Activated gamma-delta T cell (primary cell): ENCODE data around the gene RALGPS1.

Source experiments
- DNase-seq: peaks from one replicate; lab custom pipeline; 2025; lab: John Stamatoyannopoulos, UW

The RALGPS1 gene

DNA sequence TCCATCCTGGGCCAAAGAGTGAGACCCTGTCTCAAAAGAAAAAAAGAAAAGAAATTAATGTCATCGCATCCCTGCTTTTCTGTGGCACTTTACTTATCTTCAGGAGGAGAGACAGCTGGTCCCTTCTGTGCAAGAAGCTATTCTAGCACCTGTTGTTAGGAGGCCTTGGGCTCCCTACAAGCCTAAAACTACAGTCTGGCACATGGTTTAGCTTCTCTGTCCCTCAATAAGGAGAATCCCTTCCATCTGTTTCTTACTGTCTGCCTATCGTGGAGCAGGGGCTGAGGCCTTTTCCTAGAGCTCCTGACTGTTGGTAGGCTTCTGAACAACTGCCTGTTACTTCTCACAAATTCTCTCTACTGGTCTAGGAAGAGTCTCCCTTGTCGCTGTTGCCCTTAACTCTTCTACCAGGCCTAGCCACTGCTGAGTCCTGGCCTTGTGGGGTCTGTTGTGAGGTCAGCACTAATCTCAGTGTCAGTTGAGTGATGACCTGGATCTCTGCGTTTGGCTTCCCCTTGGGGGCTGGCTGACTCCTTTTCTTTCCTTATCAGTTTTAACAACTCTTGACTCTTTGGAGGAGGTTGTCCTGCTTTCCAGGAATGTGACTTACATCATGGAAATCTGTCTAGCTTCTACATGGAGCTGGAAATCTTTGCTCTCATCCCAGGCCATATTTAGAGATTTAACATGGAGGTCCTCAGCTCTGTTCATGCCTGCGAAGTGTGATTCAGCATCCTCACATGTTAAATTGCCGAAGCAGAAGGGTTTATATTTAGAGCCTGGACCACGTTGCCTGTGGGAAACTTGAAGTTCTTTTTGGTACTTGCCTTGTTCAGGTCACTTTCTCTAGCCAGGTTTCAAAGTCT lies 344.3 kb downstream of the RALGPS1 start:
- DNase-seq, result no peak

DNA sequence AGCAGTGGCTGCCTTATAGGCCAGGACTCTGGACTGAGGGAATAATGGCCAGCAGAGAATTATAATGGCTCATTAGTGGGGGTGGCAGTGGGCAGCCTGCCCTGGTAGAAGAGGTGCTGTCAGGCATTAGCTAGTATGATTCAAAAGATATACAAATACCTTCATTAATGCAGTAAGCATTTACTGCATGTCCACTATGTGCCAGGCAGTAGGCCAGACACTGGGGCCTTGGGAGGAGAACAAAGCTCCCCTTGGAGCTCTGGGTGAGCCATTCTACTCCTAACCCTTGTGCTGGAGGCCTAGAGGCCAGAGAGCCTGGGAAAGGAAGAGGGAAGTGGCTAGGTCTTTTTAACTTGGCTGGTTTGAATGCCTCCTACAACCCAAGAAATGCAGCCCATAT lies 348.0 kb downstream of the RALGPS1 start:
- no peak for DNase-seq

DNA sequence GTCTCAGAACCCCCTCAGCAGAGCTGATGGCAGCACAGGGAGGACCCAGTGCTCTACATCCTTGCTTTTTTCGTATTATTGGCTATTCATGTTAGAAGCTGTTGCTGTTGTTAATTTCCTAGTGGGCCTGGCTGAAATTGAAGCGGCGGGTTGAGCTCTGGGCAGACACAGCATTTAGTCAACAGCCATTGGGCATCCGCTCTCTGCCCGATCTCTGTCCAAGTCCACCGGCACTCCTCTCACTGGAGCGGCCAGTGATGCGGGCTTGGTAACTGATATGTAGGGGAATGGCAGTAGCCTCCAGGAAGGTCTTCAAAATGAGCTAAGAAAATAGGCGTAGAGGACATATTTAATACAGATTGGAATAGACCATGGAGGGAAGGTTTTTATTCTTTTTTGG lies 348.7 kb downstream of the RALGPS1 start:
- DNase-seq, result no peak

DNA sequence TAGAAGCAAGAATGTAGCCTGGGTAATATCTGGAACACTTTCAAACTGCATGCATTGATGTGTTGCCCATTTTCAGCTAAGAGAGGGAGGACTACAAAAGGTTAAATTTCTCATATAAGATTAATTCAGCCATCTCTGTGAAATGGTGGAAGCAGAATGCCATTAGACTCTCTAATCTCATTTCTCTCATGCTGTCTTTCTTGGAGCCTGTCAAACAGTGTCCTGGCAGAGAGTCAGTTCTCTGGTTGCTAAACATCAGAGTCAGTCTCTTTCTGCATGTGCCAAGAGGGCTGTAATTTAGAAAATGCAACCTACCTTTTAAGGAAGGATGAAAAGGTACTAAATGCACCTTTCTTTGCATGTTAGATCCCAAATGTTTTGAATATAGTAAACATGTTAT lies 349.1 kb downstream of the RALGPS1 start:
- no peak for DNase-seq

DNA sequence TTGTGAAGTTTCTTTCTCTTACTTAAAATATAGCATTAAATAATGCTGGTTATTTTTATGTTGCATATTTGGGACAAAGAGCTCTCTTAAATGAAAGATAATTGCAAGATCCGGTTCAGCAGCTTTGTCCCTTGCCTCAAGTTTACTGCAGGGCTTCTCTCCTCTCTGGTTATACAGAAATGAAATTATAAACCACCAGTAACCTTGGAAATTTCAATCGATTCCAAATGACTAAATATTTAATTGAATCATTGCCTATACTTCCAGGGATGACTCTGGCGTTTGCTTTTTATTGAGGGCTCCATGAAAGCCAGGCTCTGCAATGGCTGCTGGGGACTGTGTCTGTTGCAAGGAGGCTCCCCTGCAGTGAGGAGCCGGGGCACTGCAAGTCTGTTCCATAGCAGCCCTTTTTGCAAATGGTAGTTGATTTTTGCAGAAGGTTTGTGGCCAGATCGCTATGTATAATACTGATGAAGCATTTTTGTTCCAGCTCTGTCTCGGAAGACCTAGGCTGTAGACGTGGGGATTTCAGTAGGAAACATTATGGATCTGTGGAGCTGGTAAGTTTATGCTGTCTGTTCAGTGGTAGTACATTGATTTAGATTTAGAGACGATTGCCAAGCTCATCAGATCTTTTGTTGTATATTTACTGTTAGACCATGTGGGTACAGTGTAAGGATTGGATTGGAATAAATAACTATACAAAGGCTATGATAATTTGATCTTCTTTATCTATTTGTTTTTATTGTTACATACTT lies 350.1 kb downstream of the RALGPS1 start, which contains the start of gene GARNL3:
Gene GARNL3, plus strand, starts transcription at position 313 of the 758 bp plus-strand sequence. Its CDS starts 104 bp downstream, at position 417.
- DNase-seq, result no peak

DNA sequence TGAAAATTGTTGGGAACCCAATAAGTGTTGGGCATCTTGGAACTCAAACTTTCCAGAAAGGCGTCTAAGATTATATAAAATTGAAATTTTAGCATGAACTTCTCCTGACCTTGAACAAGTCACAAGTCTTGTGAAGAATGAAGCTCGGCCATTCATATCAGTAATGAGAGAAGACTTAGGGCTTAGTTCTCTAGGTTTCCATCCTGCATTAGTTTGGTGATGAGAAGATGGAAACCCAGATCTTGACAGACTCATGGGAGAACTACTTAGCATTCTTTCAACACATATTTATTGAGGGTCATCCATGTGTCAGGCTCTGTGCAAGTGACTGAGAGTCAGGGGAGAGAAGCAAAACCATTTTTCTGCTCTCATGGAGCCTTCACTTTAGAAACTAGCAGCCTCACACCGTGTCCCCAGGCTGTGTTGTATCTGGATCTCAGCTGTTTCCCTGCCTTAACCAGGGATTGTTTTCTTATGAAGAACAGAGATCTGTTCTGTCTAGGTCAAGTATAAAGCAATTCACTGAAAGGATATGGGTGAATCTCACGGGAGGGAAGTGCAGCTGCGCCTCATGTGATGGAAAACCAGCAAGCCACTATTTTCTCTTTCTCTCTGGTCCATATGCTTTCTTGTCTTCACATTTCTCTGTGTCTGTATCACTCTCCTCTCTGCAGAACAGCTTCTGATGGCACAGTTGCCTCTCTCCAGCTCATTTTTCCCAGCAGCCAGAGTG lies 353.4 kb downstream of the RALGPS1 start:
- DNase-seq, result no peak

DNA sequence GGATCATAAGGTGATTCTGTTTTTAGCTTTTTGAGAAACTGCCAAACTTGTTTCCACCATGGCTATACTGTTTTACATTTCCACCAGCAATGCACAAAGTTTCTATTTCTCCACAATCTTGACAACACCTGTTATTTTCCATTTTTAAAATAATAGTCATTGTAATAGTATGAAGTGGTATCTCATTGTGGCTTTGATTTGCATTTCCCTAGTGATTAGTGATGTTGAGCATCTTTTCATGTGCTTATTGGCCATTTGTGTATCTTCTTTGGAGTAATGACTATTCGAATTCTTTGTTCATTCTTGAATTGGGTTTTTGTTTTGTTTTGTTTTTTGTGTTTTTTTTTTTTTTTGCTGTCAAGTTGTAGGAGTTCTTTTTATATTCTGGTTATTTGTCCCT lies 354.9 kb downstream of the RALGPS1 start:
- DNase-seq, result no peak
